GM18508 (cell line): ENCODE measurements around the gene PRDX3.

Experiments
- ATAC-seq: cut with Tn5 transposase; IDR thresholded peaks from one replicate; pipeline ENCODE4 v1.9.1; 2021; ENCODE audit warnings: moderate number of reproducible peaks; ENCODE audit not compliant: insufficient read depth, unreplicated experiment

PRDX3 gene

GRCh38 chr10:119132521-119133345 is 45.9 kb downstream of the PRDX3 start:
- no peak for ATAC-seq

- peak; percentile 41 for ATAC-seq
Observed at GRCh38 chr10:119131512-119132240, 46.9 kb downstream of the PRDX3 start.

DNA sequence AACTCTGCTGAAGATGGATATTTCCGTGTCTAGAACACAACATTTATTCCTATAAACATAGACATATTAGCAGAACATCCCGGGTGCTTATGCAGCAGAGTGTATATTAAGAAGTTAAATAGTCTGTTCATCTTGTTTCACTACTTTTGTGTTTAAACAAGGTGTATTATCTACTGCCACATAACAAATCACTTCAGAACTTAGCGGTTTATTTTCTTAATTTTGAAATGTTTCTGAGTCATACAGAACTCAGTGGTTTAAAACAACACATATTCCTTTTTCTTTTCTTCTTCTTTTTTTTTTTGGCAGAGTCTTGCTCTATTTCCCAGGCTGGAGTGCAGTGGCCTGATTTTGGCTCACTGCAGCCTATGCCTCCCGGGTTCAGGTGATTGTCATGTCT is 48.9 kb downstream of the PRDX3 start:
- ATAC-seq: no peak

DNA sequence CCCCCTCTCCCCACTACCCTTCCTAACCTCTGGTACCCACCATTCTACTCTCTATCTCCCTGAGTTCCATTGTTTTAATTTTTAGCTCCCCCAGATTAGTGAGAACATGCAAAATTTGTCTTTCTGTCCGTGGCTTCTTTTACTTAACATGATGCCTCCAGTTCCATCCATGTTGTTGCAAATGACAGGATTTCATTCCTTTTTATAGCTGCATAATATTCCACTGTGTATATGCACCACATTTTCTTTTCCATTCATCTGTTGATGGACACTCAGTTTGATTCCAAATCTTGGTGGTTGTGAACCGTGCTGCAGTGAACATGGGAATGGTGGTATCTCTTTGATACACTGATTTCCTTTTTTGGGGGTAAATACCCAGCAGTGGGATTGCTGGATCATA is 52.7 kb downstream of the PRDX3 start:
- no peak for ATAC-seq

DNA sequence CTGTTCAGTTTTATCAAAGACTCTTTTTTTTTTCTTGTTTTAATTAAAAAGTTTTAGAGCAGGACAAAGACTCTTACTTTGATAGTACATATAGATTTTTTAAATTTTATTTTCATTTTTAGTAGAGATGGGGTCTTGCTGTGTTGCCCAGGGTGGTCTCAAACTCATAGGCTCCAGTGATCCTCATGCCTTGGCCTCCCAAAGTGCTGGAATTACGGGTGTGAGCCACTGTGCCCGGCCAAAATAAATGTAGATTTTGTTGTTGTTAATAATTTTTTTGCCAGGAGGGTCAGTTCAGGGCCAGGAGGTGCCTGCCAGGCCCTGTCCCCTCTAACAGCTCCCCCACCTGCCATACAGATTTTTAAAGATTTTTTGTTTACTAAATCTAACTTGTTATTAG is 57.7 kb downstream of the PRDX3 start:
- ATAC-seq: no peak

- peak; percentile 76 for ATAC-seq
Observed at GRCh38 chr10:119120413-119120867, 58.2 kb downstream of the PRDX3 start.

- no peak for ATAC-seq
Observed at GRCh38 chr10:119119400-119119799, 59.2 kb downstream of the PRDX3 start.

GRCh38 chr10:119118231-119118630 is 60.4 kb downstream of the PRDX3 start:
- no peak for ATAC-seq
